C1 segment of cervical spinal cord (tissue), 14 donors: ENCODE measurements around the gene MNX1.

Source experiments
- DNase-seq, 14 donors: peaks; one replicate each; lab custom pipeline; 2025; lab: John Stamatoyannopoulos, UW

The MNX1 gene

GRCh38 chr7:157032644-157033482 lies 22.4 kb upstream of the MNX1 start:
- no peak for DNase-seq

GRCh38 chr7:157032128-157032527 lies 21.7 kb upstream of the MNX1 start:
- DNase-seq = no peak

- DNase-seq = no peak
Observed at GRCh38 chr7:157028199-157028903, 17.9 kb upstream of the MNX1 start.

GRCh38 chr7:157027568-157028198 lies 17.2 kb upstream of the MNX1 start:
- no peak for DNase-seq

- no peak for DNase-seq
Observed at GRCh38 chr7:157024716-157025115, 14.3 kb upstream of the MNX1 start.

- DNase-seq = no peak
Observed at GRCh38 chr7:157023589-157023905, 13.1 kb upstream of the MNX1 start.

GRCh38 chr7:157022681-157023588 lies 12.5 kb upstream of the MNX1 start:
- DNase-seq = no peak

GRCh38 chr7:157021871-157022680 lies 11.6 kb upstream of the MNX1 start:
- DNase-seq = no peak

- DNase-seq = no peak
Observed at GRCh38 chr7:157021071-157021870, 10.8 kb upstream of the MNX1 start.

GRCh38 chr7:157020514-157021070 lies 10.1 kb upstream of the MNX1 start:
- no peak for DNase-seq

- DNase-seq = no peak
Observed at GRCh38 chr7:157019718-157020451, 9.4 kb upstream of the MNX1 start.

- DNase-seq = no peak
Observed at GRCh38 chr7:157018997-157019608, 8.6 kb upstream of the MNX1 start.

- DNase-seq = no peak
Observed at GRCh38 chr7:157018328-157018996, 8.0 kb upstream of the MNX1 start.

- no peak for DNase-seq
Observed at GRCh38 chr7:157017603-157018327, 7.3 kb upstream of the MNX1 start.

- DNase-seq = no peak
Observed at GRCh38 chr7:157017149-157017548, 6.7 kb upstream of the MNX1 start.

GRCh38 chr7:157016352-157017041 lies 6.0 kb upstream of the MNX1 start:
- no peak for DNase-seq

- DNase-seq = no peak
Observed at GRCh38 chr7:157016024-157016351, 5.5 kb upstream of the MNX1 start.
